HG03558 (cell line): ENCODE results near the gene ULK1.

ENCODE experiments used
- ATAC-seq: cut with Tn5 transposase; IDR thresholded peaks from one replicate; pipeline ENCODE4 v1.9.1; 2021; ENCODE audit warnings: moderate number of reproducible peaks; ENCODE audit not compliant: unreplicated experiment; ENCODE audit errors: extremely low read depth

The ULK1 gene

GRCh38 chr12:131917711-131918306, 23.4 kb downstream of the ULK1 start:
- ATAC-seq = no peak

GRCh38 chr12:131918311-131919050, 24.1 kb downstream of the ULK1 start:
- no peak for ATAC-seq

GRCh38 chr12:131919051-131919347, 24.6 kb downstream of the ULK1 start:
- no peak for ATAC-seq

- ATAC-seq = no peak
Measured at GRCh38 chr12:131919366-131920156, 25.1 kb downstream of the ULK1 start.

GRCh38 chr12:131920157-131920508, 25.7 kb downstream of the ULK1 start:
- ATAC-seq = no peak

- no peak for ATAC-seq
Measured at GRCh38 chr12:131920902-131921840, 26.7 kb downstream of the ULK1 start.

GRCh38 chr12:131921866-131922769, 27.7 kb downstream of the ULK1 start:
- ATAC-seq = no peak

- ATAC-seq = no peak
Measured at GRCh38 chr12:131922772-131923171, 28.4 kb downstream of the ULK1 start.

- peak; percentile 63 for ATAC-seq
Measured at GRCh38 chr12:131923260-131923659, 28.8 kb downstream of the ULK1 start.

GRCh38 chr12:131927110-131928079, 33.0 kb downstream of the ULK1 start:
- no peak for ATAC-seq

- no peak for ATAC-seq
Measured at GRCh38 chr12:131928080-131928710, 33.8 kb downstream of the ULK1 start.

GRCh38 chr12:131928711-131929580, 34.5 kb downstream of the ULK1 start, which contains the start of gene PUS1:
PUS1 (plus strand) TSS chr12:131929276; CDS start chr12:131929723, 447 bp downstream.
- ATAC-seq = peak; percentile 57

- ATAC-seq = no peak
Measured at GRCh38 chr12:131929581-131930456, 35.4 kb downstream of the ULK1 start.

GRCh38 chr12:131930510-131930909, 36.1 kb downstream of the ULK1 start:
- no peak for ATAC-seq

- ATAC-seq = no peak
Measured at GRCh38 chr12:131933387-131933786, 39.0 kb downstream of the ULK1 start.

GRCh38 chr12:131934535-131934934, 40.1 kb downstream of the ULK1 start:
- ATAC-seq = no peak
